GM18507 (cell line): ENCODE results near the gene HPD.
"Not testable (repeated sequence)": the region's sequence is repeated elsewhere in the genome, so short reads cannot be mapped to it uniquely, and the experiment has no call there.

Source experiments
- DNase-seq: peaks from one replicate; pipeline ENCODE4 v3.0.0; 2011; ENCODE audit warnings: low read depth; ENCODE audit not compliant: insufficient read length; ENCODE audit errors: extremely low spot score
- FAIRE-seq: peaks from 2 replicates; lab custom pipeline; 2011; peaks lifted over from hg19 to GRCh38; lab: Jason Lieb, UNC

The HPD gene

DNA sequence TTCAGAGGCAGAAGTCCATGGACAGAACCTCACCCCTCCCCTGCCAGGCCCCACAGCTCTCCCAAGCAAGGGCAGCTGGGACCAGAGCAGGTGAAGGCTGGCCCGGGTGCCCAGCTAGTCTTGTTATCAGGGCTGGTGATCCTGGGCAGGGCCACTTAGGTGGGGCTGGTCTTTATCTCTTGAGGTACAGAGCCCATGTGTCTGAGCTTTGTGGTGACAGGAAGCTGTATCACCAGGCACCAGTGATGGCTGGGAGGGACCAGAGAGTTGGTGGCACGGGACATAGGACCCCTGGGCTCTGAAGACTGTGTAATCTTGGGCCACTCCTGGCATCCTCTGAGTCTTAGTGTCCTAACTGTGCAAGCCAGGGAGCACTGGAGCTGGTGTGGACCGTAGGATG lies 12.8 kb upstream of the HPD start:
- DNase-seq (no peak), FAIRE-seq (no peak)

DNA sequence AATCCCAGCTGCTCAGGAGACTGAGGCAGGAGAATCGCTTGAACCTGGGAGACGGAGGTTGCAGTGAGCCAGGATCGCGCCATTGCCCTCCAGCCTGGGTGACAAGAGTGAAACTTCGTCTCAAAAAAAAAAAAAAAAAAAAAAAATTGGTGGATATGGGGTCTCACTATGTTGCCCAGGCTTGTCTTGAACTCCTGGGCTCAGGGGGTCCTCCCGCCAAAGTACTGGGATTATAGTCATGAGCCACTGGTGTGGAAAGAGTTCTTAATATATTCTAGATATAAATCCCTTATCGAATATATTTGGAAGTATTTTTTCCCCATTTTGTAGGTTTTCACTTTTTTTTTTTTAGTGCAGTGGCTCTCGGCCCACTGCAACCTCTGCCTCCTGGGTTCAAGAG lies 10.6 kb upstream of the HPD start:
- FAIRE-seq, DNase-seq: not testable (repeated sequence)

DNA sequence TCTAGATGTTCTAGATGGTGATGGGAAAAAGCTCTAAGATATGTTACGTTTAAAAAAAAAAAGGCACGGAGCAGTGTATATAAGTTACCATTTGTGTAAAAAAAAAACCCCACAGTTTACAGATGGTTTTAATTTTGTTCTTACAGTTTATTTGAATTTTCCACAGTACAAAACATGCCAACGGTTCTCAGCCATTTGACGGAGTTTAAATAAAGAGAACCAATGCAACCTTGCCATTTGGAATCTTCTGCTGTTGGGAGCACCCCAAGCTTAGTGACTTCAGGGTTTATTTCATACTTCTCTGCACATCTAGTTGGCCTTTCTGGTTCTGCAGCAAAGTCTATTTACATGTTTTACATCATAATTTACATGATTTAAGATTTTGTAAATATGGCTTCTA lies 7.7 kb upstream of the HPD start:
- FAIRE-seq: no peak
- DNase-seq: no peak

DNA sequence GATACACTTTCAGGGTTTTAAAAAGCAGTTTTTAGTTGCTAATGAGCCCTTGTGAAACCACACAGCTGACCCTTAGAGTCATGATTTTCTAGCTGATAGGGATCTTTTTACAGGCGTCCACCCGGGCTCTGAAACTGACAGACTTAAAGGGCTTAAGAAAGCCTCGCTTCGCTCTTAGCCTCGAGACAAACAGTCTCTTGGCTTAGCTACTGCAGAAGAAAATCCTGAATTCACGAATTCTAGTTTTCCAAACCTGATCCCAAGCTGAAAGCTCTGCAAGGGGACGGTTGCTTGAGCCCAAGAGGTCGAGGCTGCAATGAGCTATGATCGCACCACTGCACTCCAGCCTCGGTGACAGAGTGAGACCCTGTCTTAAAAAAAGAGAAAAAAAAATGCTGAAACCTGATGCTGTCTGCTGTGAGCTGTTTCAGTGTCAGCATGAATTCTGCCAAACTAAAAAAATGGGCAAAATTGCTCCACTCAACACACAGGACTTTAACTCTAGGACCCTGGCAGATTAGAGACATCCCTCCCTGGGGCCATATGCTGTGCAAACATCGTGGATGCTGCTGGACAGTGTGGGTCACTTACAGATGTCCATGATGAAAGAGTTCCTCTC lies 3.1 kb upstream of the HPD start:
- no peak for FAIRE-seq
- no peak for DNase-seq

DNA sequence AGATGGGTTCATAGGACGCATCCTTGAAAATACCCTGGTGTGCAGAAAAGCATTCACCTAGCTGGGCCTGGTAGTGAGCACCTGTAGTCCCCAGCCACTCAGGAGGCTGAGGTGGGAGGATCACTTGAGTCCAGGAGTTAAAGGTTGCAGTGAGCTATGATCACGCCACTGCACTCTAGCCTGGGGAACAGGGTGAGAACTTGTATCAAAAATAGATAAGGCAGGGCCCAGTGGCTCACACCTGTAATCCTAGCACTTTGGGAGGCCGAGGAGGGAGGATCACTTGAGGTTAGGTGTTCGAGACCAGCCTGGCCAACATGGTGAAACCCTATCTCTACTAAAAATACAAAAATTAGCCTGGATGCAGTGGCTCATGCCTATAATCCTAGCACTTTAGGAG lies 2.0 kb upstream of the HPD start:
- not testable (repeated sequence) for DNase-seq, FAIRE-seq

DNA sequence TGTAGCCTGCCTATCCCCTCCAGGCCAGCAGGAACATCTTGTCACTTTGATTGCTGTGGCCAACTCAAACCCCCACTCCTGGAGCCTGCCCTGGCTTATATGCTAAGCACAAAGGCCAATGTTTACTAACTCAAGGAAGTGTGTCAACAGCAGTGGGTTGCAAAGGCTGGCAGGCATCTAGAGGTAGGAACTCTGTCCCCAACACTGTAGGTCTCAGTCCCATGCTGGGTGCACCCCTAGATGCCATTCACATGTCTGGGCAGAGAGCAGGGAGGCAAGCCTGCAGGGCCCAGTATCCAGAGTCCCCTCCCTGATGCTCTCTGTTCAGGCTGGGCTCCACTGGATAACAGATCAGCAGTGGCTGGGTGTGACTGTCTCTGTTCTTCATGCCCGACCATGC lies 1.6 kb upstream of the HPD start:
- FAIRE-seq (no peak), DNase-seq (no peak)

DNA sequence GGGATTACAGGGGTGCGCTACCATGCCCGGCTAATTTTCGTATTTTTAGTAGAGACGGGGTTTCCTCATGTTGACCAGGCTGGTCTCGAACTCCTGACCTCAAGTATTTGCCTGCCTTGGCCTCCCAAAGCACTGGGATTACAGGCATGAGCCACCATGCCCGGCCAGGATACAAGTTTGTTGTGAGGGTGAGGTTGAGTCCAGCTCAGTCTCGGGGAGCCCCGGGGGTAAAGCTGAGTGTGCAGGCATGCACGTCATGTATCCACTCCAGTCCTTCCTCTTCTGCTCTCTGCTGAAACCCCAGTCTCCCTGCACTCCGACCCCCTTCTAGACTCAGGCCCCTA lies 369 bp downstream of the HPD start:
- FAIRE-seq (no peak), DNase-seq (no peak)

DNA sequence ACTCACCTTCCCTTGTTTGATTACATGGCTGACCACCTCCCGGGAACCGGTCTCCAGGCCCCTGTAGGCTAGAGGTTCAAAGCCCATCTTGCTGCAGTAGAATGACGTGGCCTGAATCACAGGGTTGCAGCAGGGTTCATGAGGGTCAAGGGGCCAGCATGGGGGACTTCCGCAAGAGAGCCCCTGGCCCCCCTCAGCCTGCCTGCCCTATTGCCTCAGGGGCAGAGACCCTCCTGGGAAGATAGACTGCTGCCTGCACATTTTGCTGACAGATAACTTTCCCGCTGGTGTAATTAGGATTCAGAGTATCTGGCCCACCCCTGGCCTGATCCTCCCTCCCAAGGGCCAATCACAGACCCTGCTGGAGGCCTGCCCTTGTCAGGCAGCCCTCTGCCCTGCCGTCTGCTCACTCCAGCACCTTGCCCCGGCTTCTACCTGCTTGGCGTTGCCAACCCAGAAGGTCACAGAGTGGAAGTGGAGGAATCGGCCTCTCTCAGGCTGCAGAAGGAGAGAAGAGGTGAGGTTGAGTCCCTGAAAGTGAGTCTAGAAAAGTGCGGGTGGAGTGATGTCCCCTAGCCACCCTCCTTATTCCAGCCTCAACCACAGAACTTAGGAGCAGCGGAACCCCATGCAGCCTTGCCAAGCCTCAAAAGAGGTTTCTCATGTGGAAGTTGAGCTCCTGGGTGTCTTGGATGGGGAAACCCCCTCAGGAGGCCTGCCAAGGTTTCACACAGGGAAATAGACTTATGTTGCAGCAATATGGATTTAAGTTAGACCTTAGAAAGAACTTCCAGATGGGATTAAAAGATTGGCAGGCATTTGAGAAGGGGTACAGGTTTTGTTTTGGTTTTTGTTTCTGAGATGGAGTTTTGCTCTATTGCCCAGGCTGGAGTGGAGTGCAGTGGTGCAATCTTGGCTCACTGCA lies 1.1 kb downstream of the HPD start:
- FAIRE-seq (no peak), DNase-seq (no peak)

DNA sequence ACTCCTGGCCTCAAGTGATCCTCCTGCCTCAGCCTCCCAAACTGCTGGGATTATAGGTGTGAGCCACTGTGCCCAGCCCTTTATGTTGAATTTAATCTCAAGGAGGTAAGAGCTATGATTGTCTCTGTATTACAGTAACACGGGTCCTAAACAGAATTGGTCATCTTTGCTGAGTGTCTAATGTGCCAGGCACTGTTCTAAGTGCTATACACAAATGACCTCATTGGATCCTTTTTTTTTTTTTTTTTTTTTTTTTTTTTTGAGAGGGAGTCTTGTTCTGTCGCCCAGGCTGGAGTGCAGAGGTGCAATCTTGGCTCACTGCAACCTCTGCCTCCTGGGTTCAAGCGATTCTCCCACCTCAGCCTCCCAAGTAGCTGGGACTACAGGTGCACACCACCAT lies 6.3 kb downstream of the HPD start:
- FAIRE-seq, DNase-seq: not testable (repeated sequence)

DNA sequence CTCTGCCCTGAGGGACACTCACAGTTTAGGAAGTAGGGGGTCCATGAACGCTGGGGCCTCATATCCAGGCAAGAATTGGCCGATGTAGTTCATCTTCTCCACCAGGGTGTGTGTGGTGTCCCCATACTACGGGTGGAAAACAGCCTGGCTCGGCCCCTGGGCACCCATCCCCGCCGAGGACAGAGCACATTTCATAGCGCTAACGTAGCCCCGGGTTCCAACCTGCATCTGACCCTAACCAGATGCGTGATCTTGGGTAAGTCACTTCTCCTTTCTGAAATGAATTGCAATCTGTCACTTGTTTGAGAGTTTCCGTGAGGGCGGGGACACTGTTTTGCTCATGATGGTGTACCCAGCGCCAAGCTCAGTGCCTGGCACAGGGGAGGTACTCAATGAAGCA lies 9.0 kb downstream of the HPD start:
- no peak for FAIRE-seq

DNA sequence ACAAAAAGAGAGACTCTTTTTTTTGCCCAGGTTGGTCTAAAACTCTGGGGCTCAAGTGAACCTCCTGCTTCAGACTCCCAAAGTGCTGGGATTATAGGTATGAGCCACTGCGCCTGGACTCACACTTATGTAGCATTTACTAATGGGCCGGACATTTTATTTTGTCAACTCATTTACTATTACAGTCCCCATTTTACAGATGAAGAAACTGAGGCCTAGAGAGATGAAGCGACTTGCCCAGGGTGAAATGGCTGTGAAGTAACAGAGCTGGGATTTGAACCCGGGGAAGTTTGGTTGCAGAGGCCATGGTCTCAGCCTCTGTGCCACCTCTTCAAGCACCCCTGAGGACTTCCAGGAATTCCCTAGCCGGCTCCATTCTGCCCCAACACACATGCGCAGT lies 9.4 kb downstream of the HPD start:
- FAIRE-seq: no peak

More for the DNA sequence above, 9.0 kb downstream of the HPD start:
- DNase-seq: no peak

DNA sequence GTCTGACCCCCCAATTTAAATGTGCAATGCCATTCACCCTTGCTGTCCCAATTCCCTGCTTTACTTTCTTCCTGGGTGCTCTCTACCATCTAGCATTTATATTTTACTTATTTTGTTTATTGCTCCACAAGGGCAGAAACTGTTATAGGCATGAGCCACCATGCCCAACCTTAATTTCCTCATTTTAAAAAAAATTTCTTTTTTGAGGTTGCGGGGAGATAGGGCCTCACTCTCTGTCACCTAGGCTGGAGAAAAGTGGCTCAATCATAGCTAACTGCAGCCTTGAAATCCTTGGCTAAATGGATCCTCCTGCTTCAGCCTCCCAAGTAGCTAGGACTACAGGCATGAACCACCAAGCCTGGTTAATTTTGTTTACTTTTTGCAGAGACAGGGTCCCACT lies 13.0 kb downstream of the HPD start:
- FAIRE-seq (no peak), DNase-seq (no peak)

More for the DNA sequence above, 9.4 kb downstream of the HPD start:
- no peak for DNase-seq

DNA sequence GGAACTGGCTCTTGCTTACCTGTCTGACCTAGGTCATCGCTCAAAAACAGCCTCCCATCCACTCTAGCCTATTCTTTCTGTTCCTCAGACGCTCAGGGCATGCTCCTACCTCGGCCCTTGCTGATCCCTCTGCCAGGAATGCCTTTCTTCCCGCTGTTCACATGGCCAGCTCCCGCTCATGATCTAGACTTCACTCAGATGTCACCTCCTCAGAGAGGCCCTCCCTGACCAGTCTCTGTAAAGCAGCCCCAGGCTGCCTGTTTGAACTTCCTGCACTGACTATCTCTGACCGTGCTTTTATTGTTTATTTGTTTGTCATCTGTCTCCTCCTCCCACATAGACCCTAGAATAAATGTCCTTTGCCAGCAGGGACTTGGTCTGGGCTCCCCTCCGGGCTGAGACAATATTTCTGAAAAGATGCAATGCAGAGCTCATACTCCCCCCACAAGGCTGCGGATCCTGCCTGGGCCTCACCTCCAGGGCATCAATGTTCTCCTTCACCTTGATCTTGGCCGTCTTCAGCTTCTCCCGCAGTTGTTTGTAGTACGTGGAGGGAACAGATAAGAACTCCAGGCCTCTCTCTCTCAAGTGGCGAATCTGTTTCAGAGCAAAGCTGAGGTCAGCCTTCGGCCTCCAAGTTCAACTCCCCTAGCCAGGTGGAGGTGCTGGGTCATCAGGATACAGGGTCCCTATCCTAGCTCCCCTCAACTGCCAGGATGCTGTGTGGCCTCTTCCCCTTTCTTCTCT lies 15.2 kb downstream of the HPD start:
- DNase-seq (no peak), FAIRE-seq (no peak)

DNA sequence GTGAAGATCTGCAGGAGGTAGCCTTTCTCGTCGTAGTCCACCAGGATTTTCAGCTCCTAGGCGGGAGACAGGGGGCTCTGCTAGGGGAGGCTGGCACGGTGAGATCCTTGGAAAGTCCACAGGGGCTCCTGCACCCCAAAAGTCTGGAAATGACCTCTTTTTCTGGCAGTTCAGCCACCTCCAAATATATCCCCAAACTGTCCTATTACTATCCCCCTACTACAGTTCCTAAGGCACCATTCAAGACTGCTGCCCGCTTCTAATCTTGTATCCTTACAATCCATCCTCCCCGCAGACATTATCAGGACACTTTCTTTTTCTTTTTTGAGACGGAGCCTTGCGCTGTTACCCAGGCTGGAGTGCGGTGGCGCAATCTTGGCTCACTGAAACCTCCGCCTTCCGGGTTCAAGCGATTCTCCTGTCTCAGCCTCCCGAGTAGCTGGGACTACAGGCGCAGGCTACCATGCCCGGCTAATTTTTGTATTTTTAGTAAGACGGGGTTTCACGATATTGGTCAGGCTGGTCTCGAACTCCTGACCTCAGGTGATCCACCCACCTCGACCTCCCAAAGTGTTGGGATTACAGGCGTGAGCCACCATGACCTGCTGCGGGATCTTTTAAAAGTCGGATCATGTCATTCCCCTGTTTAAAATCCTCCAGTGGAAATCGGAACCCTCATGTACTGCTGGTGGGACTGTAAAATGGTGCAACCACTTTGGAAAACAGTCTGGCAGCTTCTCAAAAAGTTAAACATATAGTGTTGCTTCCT lies 18.5 kb downstream of the HPD start:
- DNase-seq (no peak), FAIRE-seq (no peak)

DNA sequence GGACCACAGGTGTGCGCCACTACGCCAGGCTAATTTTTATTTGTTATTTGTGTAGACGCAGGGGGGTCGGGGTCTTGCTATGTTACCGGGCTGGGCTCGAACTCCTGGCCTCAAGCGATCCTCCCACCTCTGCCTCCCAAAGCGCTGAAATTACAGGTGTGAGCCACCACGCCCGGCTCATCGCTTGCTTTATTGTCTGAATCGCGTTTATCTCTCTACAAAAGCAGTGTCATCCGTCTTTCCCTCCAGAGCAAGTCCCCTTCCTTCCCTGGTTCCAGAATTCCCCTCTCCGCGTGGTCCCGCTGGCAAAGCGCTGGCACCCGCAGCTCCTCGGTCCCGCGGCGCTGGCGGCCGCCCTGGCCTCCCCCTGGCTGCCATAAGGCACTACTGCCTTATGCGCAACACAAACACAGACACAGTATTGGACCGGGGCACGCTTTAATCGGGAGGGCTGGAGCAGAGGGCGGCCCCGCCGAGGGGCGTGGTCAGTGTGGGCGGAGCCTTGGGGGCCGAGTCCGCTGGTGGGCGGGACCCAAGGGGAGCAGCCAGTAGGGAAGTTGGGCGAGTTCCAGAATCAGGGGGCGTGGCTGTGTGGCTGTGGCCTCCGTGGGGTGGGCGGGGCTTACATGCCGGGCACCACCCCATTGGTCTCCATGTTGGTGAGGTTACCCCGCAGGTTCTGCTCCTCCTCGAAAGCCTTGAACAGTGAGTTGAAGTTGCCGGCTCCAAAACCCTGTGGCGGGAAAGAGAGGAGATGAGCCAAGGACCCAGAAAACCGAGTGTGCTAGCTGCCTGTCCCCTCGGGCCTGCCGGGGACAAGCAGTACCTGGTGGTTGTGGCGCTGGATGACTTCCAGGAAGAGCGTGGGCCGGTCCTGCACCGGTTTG lies 19.3 kb downstream of the HPD start:
- DNase-seq: peak; percentile 99
- FAIRE-seq: peak; percentile 98

DNA sequence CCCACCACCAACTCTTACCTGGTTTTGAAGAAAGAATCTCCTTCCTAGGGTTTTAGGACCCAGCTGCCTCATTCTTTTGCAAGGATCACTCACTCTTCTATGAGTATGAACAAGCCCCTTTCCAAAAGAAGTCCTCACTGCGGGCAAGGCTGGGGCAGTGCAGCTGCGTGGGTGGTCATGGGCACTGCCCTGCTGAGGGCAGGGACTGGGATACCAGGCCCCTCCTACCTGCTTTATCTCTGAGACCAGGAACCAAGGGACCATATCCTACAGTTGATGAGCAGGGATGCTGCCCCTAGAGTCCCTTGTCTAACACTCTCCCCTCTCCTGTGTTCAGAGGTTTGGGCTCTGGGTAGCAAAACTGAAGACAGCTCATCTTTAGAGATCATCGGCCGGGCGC lies 20.5 kb downstream of the HPD start:
- no peak for DNase-seq
- no peak for FAIRE-seq

DNA sequence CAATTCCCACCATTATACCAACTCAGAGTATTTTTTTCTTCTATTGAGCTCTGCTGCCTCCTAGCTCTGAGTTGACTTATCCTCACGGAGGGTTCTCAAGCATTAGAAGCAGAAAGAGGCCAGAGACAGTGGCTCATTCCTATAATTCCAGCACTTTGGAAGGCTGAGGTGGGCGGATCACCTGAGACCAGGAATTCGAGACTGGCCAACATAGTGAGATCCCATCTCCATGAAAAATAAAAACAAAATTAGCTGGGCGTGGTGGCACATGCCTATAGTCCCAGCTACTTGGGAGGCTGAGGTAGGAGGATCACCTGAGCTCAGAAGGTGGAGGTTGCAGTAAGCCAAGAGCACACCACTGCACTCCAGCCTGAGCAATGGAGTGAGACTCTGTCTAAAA lies 21.0 kb downstream of the HPD start:
- FAIRE-seq: no peak
- DNase-seq: no peak

DNA sequence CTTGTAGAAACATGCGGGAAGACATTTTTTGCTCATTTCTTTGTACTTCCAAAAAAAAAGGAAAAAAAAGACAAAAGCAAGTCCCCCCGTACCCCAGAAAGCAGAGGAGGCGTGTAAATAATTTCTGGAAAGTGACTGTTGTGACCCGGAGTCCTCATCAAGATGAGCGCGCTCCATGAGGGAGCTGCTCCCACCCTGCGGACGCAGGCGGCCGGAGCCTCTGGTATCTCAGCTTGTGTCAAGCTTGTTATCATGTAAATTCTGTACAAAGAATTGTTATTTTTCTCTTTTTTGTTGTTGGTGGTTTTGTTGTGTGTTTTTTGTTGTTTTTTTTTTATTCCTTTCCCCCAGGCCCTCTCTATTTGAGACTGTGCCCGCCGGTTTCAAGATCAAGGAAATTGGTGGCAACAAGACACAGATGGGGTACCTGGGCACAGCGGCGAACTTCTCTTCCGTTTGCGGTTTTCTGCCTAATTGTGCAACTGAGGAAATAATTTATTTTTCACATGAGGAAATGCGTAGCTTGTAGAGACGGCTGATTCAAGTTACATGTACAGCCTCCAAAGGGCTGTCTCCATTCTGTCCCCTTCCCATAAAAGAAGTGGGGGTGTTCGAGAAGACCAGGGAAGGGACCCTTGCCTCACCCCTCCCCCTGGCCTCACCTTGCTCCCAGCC lies 27.0 kb downstream of the HPD start:
- DNase-seq (no peak), FAIRE-seq (no peak)
